CD14-positive monocyte (primary cell): ENCODE measurements around the gene MCF2. TPM values are rescaled to one million over a fixed set of nuclear protein-coding genes. Genes with fewer than 3 reads are reported as not detected.

ENCODE experiments used
- DNase-seq, 3 donors: peaks; one replicate each; pipeline ENCODE4 v3.0.0-alpha.2; 2011 to 2022
- H2AFZ ChIP-seq: 2 replicates; pipeline ENCODE4 v1.6.0; 2012; ENCODE audit warnings: mild to moderate bottlenecking, low read depth, low read length, inconsistent platforms; ENCODE audit not compliant: insufficient read depth, poor library complexity, severe bottlenecking
- H3K27ac ChIP-seq, 2 donors: 1 replicate in 1 of 2; 2 replicates in 1 of 2; pipeline ENCODE4 v1.5.1; 2012 to 2013; ENCODE audit warnings: low read length in 2 of 2, control low read depth in 1 of 2, inconsistent platforms in 1 of 2, low read depth in 1 of 2, mild to moderate bottlenecking in 1 of 2
- H3K27me3 ChIP-seq, 2 donors: one replicate each; pipeline versions ENCODE4 v1.6.0 to v1.6.1; 2011 to 2013; ENCODE audit warnings: low read length in 2 of 2; ENCODE audit not compliant: control insufficient read depth in 2 of 2, insufficient read depth in 2 of 2
- H3K36me3 ChIP-seq, 2 donors: replicated peaks in 1 of 2; 1 replicate in 1 of 2; 2 replicates in 1 of 2; pipeline versions ENCODE4 v1.5.1 to v1.6.1; 2012 to 2013; ENCODE audit warnings: low read length in 2 of 2, control low read depth in 1 of 2, inconsistent platforms in 1 of 2, mild to moderate bottlenecking in 1 of 2; ENCODE audit not compliant: insufficient read depth in 2 of 2, control insufficient read depth in 1 of 2
- H3K4me1 ChIP-seq, 2 donors: 1 replicate in 1 of 2; 2 replicates in 1 of 2; pipeline versions ENCODE4 v1.5.1 to v1.6.1; 2012 to 2013; ENCODE audit warnings: low read length in 2 of 2, control low read depth in 1 of 2, inconsistent platforms in 1 of 2, mild to moderate bottlenecking in 1 of 2, moderate library complexity in 1 of 2; ENCODE audit not compliant: insufficient read depth in 2 of 2, control insufficient read depth in 1 of 2
- H3K4me2 ChIP-seq: replicated peaks from 2 replicates; pipeline ENCODE3; 2012; ENCODE audit warnings: low read length, moderate library complexity, mild to moderate bottlenecking; ENCODE audit not compliant: poor library complexity, severe bottlenecking; ENCODE audit errors: extremely low read depth
- H3K4me3 ChIP-seq, 3 experiments: fragments of 200-600 bp in 1 of 3; sonication (generic) in 1 of 3; replicated peaks in 1 of 3; 1 replicate in 2 of 3; 2 replicates in 1 of 3; pipeline ENCODE4 v1.5.1; 2011 to 2013; ENCODE audit warnings: low read length in 3 of 3, mild to moderate bottlenecking in 3 of 3, control low read depth in 2 of 3, low read depth in 2 of 3, inconsistent platforms in 1 of 3, moderate library complexity in 1 of 3
- H3K79me2 ChIP-seq: 2 replicates; pipeline ENCODE4 v1.6.0; 2012; ENCODE audit warnings: mild to moderate bottlenecking, control low read depth, inconsistent platforms, low read length, moderate library complexity; ENCODE audit not compliant: insufficient read depth
- H3K9ac ChIP-seq: 2 replicates; pipeline ENCODE4 v1.6.0; 2017; ENCODE audit warnings: low read length, mild to moderate bottlenecking; ENCODE audit not compliant: insufficient read depth, poor library complexity, severe bottlenecking
- H3K9me3 ChIP-seq, 2 donors: replicated peaks in 1 of 2; 1 replicate in 1 of 2; 2 replicates in 1 of 2; pipeline versions ENCODE4 v1.5.1 to v1.6.1; 2012 to 2013; ENCODE audit warnings: low read length in 2 of 2, control low read depth in 1 of 2; ENCODE audit not compliant: control insufficient read depth in 1 of 2, insufficient read depth in 1 of 2
- H4K20me1 ChIP-seq: 2 replicates; pipeline ENCODE4 v1.6.0; 2012; ENCODE audit warnings: mild to moderate bottlenecking, low read length, control low read depth, moderate library complexity; ENCODE audit not compliant: insufficient read depth
- H3K27ac Mint-ChIP-seq, 7 donors: one replicate each; pipeline ENCODE4 v1.8.0; 2020; ENCODE audit warnings: mild to moderate bottlenecking in 7 of 7, mixed read lengths in 7 of 7, moderate library complexity in 6 of 7, inconsistent platforms in 2 of 7
- H3K27me3 Mint-ChIP-seq, 3 donors: one replicate each; pipeline ENCODE4 v1.8.0; 2021 to 2022; ENCODE audit warnings: low read depth in 3 of 3, mild to moderate bottlenecking in 3 of 3, mixed read lengths in 3 of 3, moderate library complexity in 3 of 3, inconsistent platforms in 1 of 3
- H3K36me3 Mint-ChIP-seq, 2 donors: one replicate each; pipeline ENCODE4 v1.8.0; 2020; ENCODE audit warnings: mixed read lengths in 2 of 2, inconsistent platforms in 1 of 2, mild to moderate bottlenecking in 1 of 2
- H3K4me1 Mint-ChIP-seq: one replicate; pipeline ENCODE4 v1.8.0; 2020; ENCODE audit warnings: mild to moderate bottlenecking, mixed read lengths
- H3K4me3 Mint-ChIP-seq, 2 donors: one replicate each; pipeline ENCODE4 v1.8.0; 2020; ENCODE audit warnings: mild to moderate bottlenecking in 2 of 2, mixed read lengths in 2 of 2, moderate library complexity in 1 of 2
- H3K9me3 Mint-ChIP-seq, 7 donors: one replicate each; pipeline ENCODE4 v1.8.0; 2020 to 2022; ENCODE audit warnings: mixed read lengths in 7 of 7, mild to moderate bottlenecking in 6 of 7, moderate library complexity in 6 of 7, inconsistent platforms in 2 of 7
- CTCF ChIP-seq: fragments of 200-600 bp; IDR thresholded peaks from one replicate; pipeline ENCODE4 v1.8.0; 2022; ENCODE audit warnings: antibody characterized with exemption, mild to moderate bottlenecking
- WGBS: methylation state at CpG from one replicate; pipeline ENCODE4 v1.1.5; 2013; ENCODE audit warnings: missing lambda C conversion rate; ENCODE audit not compliant: insufficient coverage; 5-methylcytosine and 5-hydroxymethylcytosine counted together
- intact Hi-C, 2 donors: fragments of 100-400 bp; cut with micrococcal nuclease; formaldehyde crosslinking; loops; one replicate each; pipeline versions ENCODE4 v1.15.0 to v1.15.1; 2023
- polyA plus RNA-seq, 3 donors: library from polyadenylated mRNA; depleted of rRNA in 1 of 3; unstranded in 2 of 3; stranded (reverse) in 1 of 3; fragments of 300-500 nt in 2 of 3; fragments of >200 nt in 1 of 3; fragmentation: Illumina TruSeq in 2 of 3; gene quantifications; 1 replicate in 2 of 3; 2 replicates in 1 of 3; pipeline ENCODE4 v1.2.3, GENCODE V29; 2012 to 2021

MCF2 gene
- polyA plus RNA-seq, 3 donors: 0.40 TPM; not detected in 2

- H3K9me3 Mint-ChIP-seq: no peaks in the 10 kb centered on the region
- WGBS: no CpG with 5 or more reads among the region's 2 CpGs
- H3K79me2 ChIP-seq: no peaks in the 10 kb centered on the region
- intact Hi-C loops: no loop called here
- H3K4me3 Mint-ChIP-seq: no peak overlapping the region
- no peaks in the 10 kb centered on the region for H3K27me3 ChIP-seq
- no peak for DNase-seq
- H3K27ac Mint-ChIP-seq: no peak overlapping the region
- no peak for TF ChIP-seq CTCF
- H3K4me2 ChIP-seq: no peak overlapping the region
- H3K9me3 ChIP-seq: no peaks in the 10 kb centered on the region
- H3K4me1 Mint-ChIP-seq: peaks cover 4% of the 10 kb centered on the region
- H3K9ac ChIP-seq: no peak overlapping the region
- no peak overlapping the region for H3K27ac ChIP-seq
- no peaks in the 10 kb centered on the region for H3K4me1 ChIP-seq
- no peaks in the 10 kb centered on the region for H4K20me1 ChIP-seq
- no peak overlapping the region for H3K4me3 ChIP-seq
- no peaks in the 10 kb centered on the region for H3K27me3 Mint-ChIP-seq
- H3K36me3 ChIP-seq: peaks cover 0 to 8% of the 10 kb centered on the region in 2 donors
- no peak overlapping the region for H2AFZ ChIP-seq
- peaks cover 6 to 13% of the 10 kb centered on the region in 2 donors for H3K36me3 Mint-ChIP-seq
Measured at GRCh38 chrX:139724626-139725025, 16.7 kb upstream of the MCF2 start.

- Histone ChIP-seq H3K4me3 (no peak overlapping the region), H3K9me3 (no peaks in the 10 kb centered on the region), H3K36me3 (no peaks in the 10 kb centered on the region), H3K9ac (no peak overlapping the region), H3K27me3 (no peaks in the 10 kb centered on the region), H2AFZ (no peak overlapping the region), H4K20me1 (no peaks in the 10 kb centered on the region), H3K4me1 (no peaks in the 10 kb centered on the region), H3K27ac (no peak overlapping the region), H3K4me2 (no peak overlapping the region), H3K79me2 (no peaks in the 10 kb centered on the region)
- no peak for DNase-seq
- Mint-ChIP-seq H3K4me1 (peaks cover 4% of the 10 kb centered on the region), H3K4me3 (no peak overlapping the region), H3K27ac (peak overlapping the region in 1 of 7 donors; percentile 11), H3K36me3 (peaks cover 0 to 9% of the 10 kb centered on the region in 2 donors), H3K9me3 (peaks cover 0 to 2% (median 0%) of the 10 kb centered on the region in 7 donors), H3K27me3 (peaks cover 0 to 2% (median 0%) of the 10 kb centered on the region in 3 donors)
- intact Hi-C loops: no loop called here
- TF ChIP-seq CTCF: no peak
- WGBS: no CpG with 5 or more reads among the region's 6 CpGs
Measured at GRCh38 chrX:139720979-139721378, 13.0 kb upstream of the MCF2 start.
